RWPE1 (cell line): ENCODE measurements around the gene JSRP1.

ENCODE experiments used
- CTCF ChIA-PET: fragments of 350-600 bp; sonication (Branson Sonifier 250); formaldehyde crosslinking; extraction: SDS; loops from one replicate; lab custom pipeline; 2021; lab: Yijun Ruan, JAX
- POLR2A ChIA-PET: fragments of 400-600 bp; formaldehyde crosslinking; extraction: SDS; loops from one replicate; lab custom pipeline; 2020; ENCODE audit warnings: antibody characterized with exemption; ENCODE audit not compliant: low non-redundant PET; lab: Yijun Ruan, JAX
- DNase-seq: peaks from one replicate; pipeline ENCODE4 v3.0.0; 2012; ENCODE audit warnings: low spot score
- H3K27ac ChIP-seq: fragments of 450-650 bp; 2 replicates; pipeline ENCODE4 v1.5.1; 2017
- CTCF ChIP-seq: fragments of 450-650 bp; conservative IDR thresholded peaks from 2 replicates; pipeline ENCODE4 v1.5.1; 2017; ENCODE audit warnings: low read depth, mild to moderate bottlenecking

The JSRP1 gene

DNA sequence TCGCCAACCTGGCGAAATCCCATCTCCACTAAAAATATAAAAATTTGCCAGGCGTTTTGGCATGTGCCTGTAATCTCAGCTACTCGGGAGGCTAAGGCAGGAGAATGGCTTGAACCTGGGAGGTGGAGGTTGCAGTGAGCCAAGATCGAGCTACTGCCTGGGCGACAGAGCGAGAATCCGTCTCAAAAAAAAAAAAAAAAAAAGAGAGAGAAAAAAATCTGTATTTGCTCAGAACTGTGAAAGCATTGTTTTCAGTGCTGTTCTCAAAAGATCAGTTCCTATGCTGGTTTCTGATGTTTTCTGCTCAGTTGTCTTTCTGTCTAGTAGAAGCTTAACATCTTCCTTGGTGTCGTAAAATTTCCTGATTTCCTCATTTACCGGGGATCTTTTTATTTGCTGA, 17.0 kb downstream of the JSRP1 start:
- ChIA-PET POLR2A (no interaction called here), CTCF (interaction anchor here (1.0 kb wide), 1 partner anchor 374 kb away, joined by 3 read pairs; no protein-coding TSS in a partner anchor)

DNA sequence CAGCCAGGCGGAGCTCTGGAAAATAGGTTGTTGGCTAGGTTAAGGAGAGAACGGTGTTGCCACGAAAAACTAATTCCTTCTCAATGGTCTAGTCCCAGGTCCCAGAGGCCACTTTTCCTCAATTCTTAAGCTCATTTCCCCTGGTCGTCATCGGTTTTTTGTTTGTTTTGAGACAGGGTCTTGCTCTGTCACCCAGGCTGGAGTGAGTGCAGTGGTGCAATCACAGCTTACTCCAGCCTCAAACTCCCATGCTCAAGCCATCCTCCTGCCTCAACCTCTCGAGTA, 18.4 kb downstream of the JSRP1 start:
- ChIA-PET CTCF (no interaction called here), POLR2A (interaction anchor here (0.6 kb wide), 4 partner anchors 76 to 217 kb away, joined by 3 to 8 read pairs (median 4); partner anchors contain the start of gene TIMM13)
- no peak for DNase-seq
- peak overlapping the region; percentile 95 for H3K27ac ChIP-seq
- no peak for TF ChIP-seq CTCF

More for the DNA sequence above, 17.0 kb downstream of the JSRP1 start:
- TF ChIP-seq CTCF, result no peak
- no peak for DNase-seq
- peak overlapping the region; percentile 47 for H3K27ac ChIP-seq

GRCh38 chr19:2237051-2237868, 19.0 kb downstream of the JSRP1 start:
- DNase-seq, result no peak
- H3K27ac ChIP-seq, result peak overlapping the region; percentile 95
- ChIA-PET POLR2A (interaction anchor here (0.6 kb wide), 3 partner anchors 155 to 218 kb away, joined by 3 to 5 read pairs (median 3); partner anchors contain the start of gene TIMM13), CTCF (interaction anchor here (0.7 kb wide), 1 partner anchor 76 kb away, joined by 4 read pairs; no protein-coding TSS in a partner anchor)
- TF ChIP-seq CTCF, result no peak

GRCh38 chr19:2236314-2237050, 19.7 kb downstream of the JSRP1 start, which contains the start of the genes PLEKHJ1 and SF3A2:
PLEKHJ1 (minus strand) TSS chr19:2236329; CDS start chr19:2236248, 81 bp downstream.
SF3A2 (plus strand) TSS chr19:2236824; CDS start chr19:2243419, 6,595 bp downstream.
- peak within 1 kb of the TSS; percentile 95 for H3K27ac ChIP-seq
- ChIA-PET CTCF (interaction anchor here (0.6 to 1.8 kb wide), 7 partner anchors 10 to 159 kb away, joined by 3 to 8 read pairs (median 3); no protein-coding TSS in a partner anchor), POLR2A (no interaction called here)
- TF ChIP-seq CTCF, result peak; percentile 99
- peak; percentile 98 for DNase-seq

DNA sequence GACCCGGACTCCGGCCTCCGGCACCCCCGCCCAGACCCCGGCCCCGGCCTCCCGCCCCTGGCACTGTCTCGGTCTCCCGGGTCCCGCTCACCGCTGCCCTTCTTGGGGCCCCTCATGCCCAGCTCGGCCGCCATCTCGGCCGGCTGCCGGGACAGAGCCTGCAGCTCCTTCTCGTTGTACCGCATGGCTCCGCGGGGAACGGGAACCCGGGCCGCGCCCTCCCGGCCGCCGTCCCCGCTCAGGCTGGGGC, 20.2 kb downstream of the JSRP1 start:
- ChIA-PET POLR2A (no interaction called here), CTCF (interaction anchor here (0.6 to 1.8 kb wide), 6 partner anchors 10 to 159 kb away, joined by 3 to 8 read pairs (median 3); no protein-coding TSS in a partner anchor)
- H3K27ac ChIP-seq, result peak overlapping the region; percentile 95
- no peak for DNase-seq
- no peak for TF ChIP-seq CTCF

GRCh38 chr19:2235381-2236063, 20.7 kb downstream of the JSRP1 start:
- CTCF ChIA-PET, result interaction anchor here (0.6 to 1.8 kb wide), 6 partner anchors 9 to 398 kb away, joined by 3 to 8 read pairs (median 3); no protein-coding TSS in a partner anchor
- no peak for TF ChIP-seq CTCF
- POLR2A ChIA-PET, result no interaction called here
- DNase-seq, result no peak
- peak overlapping the region; percentile 95 for H3K27ac ChIP-seq
